CD4-positive, alpha-beta T cell treated with Interleukin-15 for 1 hour (primary cell): Measurements from ENCODE around the gene AZI2.

Experiments used
- DNase-seq: peaks from one replicate; pipeline ENCODE4 v3.0.0-alpha.2; 2020

The AZI2 gene, protein sequence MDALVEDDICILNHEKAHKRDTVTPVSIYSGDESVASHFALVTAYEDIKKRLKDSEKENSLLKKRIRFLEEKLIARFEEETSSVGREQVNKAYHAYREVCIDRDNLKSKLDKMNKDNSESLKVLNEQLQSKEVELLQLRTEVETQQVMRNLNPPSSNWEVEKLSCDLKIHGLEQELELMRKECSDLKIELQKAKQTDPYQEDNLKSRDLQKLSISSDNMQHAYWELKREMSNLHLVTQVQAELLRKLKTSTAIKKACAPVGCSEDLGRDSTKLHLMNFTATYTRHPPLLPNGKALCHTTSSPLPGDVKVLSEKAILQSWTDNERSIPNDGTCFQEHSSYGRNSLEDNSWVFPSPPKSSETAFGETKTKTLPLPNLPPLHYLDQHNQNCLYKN

GRCh38 chr3:28348629-28349468 is at the start of gene AZI2, which contains the start of gene ZCWPW2:
AZI2 (minus strand) TSS chr3:28348824; CDS start chr3:28340617, 8,207 bp downstream.
ZCWPW2 (plus strand) TSS chr3:28348721; CDS start chr3:28413069, 64,348 bp downstream.
- DNase-seq = peak; percentile 94

DNA sequence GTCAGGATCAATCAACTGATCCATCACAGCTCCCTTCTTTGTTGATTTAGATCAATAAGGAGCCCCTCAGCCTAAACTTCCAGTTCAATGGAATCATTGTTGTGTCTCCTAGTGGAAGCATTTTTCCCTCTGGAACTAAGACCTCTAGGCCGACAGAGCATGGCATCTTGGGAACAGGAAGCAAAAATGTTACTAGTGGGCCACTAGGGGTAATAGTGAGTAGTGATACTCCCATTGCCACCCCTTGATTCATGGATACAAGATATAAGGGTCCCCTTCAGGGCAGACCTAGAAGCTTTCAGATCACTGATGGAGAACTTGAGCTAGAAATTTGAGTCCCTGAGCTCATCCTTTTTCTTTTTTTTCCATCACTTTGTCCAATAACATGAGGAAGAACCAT is 40.4 kb upstream of the AZI2 start:
- no peak for DNase-seq

GRCh38 chr3:28386049-28386448 is 37.4 kb upstream of the AZI2 start:
- no peak for DNase-seq

DNA sequence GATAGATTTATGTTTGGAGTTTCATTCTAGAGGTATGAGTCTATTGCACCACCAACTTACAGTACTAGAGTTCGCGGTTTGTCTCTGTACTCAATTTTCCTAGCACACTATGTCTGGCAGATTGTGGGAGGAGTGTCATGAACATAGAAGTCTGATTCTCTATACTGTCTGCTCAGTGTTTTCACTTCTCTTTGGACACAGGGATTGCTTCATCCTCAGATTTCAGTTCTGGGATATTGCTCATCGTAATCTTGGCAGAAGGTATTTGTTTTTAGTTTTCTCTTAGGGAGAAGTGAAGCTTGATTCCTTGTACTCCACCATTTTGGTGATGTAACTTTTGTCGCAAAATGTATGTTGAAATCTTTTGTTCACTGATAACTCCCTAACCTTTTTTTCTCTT is 27.8 kb upstream of the AZI2 start:
- DNase-seq = no peak

- DNase-seq = no peak
Observed at GRCh38 chr3:28349469-28350000, 911 bp upstream of the AZI2 start.

GRCh38 chr3:28348265-28348628 is 377 bp downstream of the AZI2 start:
- no peak for DNase-seq

DNA sequence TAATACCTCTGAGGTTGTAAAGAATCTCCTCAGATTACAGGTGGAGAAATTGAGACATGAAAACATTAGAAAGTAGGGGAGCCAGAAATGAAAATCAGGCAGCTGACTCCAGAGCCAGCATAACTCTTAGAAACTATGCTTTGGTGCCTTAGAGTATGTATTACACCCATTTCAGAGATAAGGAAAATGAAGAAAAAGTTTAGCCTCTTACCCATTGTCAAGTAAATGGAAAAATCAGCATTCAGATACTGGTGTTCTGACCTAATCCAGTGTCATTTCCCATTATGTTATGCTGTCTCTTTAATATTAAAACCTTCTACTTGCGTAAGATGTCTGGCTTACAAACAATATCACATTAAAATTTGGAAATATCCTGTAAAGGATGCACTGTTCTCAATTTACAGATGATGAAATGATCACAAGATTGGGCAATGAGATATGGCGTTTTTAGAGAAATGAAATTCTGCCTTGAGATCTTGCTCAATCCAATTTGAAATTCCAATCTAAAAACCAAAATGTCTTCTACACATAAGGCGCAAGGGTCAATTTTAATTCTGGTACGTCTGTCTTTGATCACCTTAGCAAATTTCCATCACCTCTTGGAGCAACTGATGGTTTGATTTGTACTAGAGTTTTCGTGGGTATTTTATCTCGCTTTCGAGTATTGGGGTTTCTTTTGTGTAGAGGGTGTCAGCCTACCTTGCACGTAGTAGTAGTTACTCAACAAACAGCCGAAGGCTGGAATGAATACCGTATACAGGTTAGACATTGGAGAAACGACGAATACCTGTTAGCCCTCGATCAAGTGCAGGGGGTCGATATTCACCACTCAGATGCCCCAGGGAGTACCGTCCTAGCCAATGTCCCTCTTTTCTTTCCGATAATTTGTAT is 1.0 kb downstream of the AZI2 start:
- no peak for DNase-seq

- DNase-seq = no peak
Observed at GRCh38 chr3:28345690-28346089, 2.9 kb downstream of the AZI2 start.

- DNase-seq = no peak
Observed at GRCh38 chr3:28343144-28343543, 5.5 kb downstream of the AZI2 start.

GRCh38 chr3:28337230-28337629 is 11.4 kb downstream of the AZI2 start:
- no peak for DNase-seq

DNA sequence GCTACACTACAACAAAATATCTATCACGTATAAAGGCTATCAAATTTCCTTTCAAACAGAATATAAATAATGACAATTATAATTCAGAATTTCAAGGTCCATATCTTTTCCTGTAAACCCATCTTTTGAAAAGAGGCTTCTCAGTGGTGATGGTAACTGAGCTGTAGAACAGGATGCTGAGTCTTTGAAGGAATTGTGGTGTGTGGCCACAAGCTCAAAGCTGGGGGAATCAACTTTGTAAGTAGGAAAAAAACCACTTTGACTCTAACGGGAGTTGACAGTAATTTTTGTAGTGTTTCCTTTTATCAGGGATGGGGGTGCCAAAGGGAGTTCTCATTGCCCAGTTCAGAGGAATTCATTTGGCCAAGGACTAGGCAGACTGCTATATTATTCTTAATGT is 13.4 kb downstream of the AZI2 start:
- no peak for DNase-seq

DNA sequence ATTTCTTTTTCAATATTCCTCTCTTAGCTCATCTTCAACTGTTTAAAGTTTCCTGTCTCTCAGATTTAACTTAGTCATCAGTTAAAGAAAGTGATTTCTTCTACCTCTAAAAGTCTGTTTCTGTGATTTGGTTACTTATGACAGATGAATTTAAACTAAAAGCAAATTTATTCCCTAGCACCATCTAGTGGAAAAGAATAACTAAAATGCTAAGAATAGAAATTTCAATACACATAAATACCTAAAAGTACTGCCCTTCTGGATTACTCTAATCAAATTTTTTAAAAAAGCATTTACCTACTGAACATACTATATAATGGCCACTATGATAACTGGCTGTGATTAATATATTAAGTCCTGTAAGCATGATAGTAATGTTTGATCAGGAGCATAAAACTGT is 14.1 kb downstream of the AZI2 start:
- no peak for DNase-seq

- no peak for DNase-seq
Observed at GRCh38 chr3:28328188-28329151, 20.2 kb downstream of the AZI2 start.

DNA sequence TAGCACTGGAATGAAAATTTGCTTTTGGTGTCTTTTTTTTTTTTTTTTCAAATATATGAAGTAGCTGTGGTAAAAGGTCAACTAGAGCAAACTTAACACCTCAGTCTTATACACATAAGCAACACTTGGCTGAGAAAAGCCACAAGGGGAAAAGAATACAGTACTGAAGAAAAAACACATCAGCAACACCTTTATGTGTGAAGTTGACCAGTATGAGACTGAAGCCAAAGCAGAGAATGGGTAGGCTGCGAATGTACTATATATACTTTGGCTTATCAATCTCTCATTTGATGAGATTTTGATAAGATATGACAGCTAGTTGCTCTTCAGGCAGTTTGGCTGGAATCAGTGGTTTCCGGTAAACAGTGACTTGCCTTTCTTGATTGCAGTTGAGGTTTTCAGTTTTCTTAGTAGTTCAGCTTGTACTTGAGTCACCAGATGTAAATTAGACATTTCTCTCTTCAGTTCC is 22.1 kb downstream of the AZI2 start:
- peak; percentile 32 for DNase-seq

DNA sequence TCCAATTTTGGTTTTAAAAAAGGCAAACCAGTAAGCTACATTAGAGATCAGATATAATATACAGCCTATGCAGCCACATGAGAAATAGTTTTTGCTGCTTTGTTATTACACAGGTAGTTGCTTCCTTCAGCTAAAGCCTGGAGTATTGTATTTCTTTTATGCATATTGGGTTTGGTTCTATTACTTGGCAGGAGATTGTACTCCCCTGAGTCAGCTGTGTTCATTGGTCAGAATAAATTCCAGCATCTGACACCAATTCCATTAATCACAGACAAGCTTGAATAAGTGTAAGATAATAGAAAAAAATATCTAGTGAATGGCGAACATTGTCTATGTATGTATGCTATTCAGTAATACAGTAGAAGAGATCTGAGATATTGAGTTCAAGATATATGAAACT is 26.2 kb downstream of the AZI2 start:
- no peak for DNase-seq

- DNase-seq = no peak
Observed at GRCh38 chr3:28320981-28321380, 27.6 kb downstream of the AZI2 start.

GRCh38 chr3:28317438-28318022 is 31.1 kb downstream of the AZI2 start:
- peak; percentile 27 for DNase-seq

- DNase-seq = no peak
Observed at GRCh38 chr3:28316226-28316625, 32.4 kb downstream of the AZI2 start.

DNA sequence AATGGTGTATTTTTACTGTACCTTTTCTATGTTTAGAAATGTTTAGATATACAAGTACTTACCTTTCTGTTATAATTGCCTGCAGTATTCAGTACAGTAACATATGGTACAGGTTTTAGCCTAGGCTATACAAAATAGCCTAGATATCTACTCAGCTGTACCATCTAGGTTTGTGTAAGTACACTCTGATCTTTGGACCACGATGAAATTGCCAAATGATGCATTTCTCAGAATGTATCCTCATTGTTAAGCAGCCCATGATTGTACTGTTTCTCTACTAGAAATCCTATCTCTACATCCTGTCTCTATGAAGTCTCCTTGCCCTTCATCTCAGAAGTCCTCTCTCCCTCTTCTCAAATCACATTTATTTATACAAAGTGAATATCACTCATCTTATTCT is 32.9 kb downstream of the AZI2 start:
- DNase-seq = no peak

GRCh38 chr3:28308196-28308595 is 40.4 kb downstream of the AZI2 start:
- no peak for DNase-seq

- DNase-seq = no peak
Observed at GRCh38 chr3:28301688-28302087, 46.9 kb downstream of the AZI2 start.
